ENCODE results near the gene TMEM132C. TPM values are rescaled to one million over a fixed set of nuclear protein-coding genes. Genes with fewer than 3 reads are reported as not detected.

TMEM132C gene
- total RNA-seq (2012; rRNA removed) (not detected in 2 replicates), polyA plus RNA-seq (2012; rRNA removed) (not detected in 2 replicates), Bru-seq, nascent RNA (not detected), BruChase-seq, experiment 1, labeled RNA remaining after a 6-hour chase (not detected), BruChase-seq, experiment 2, labeled RNA remaining after a 2-hour chase (not detected)
- polyA plus RNA-seq (2012; cell fraction: cytosol; rRNA removed): not detected in 2 replicates
- polyA plus RNA-seq (2012; cell fraction: nucleus; rRNA removed; ENCODE audit: low replicate concordance): not detected in 2 replicates
- long read RNA-seq: 0 reads

GRCh38 chr12:128267131-128267622, at the start of gene TMEM132C:
TSS of gene TMEM132C (plus strand) at chr12:128267170. CDS start at chr12:128267403, 233 bp downstream.
- no peak within 1 kb of the TSS for H2AK9ac ChIP-seq (replicated peaks; ENCODE audit: low read depth, low read length, poor library complexity)
- no peak within 1 kb of the TSS for H3K56ac ChIP-seq (ENCODE audit: extremely low read depth, insufficient read depth, low read length)
- no peak within 1 kb of the TSS for H2BK120ac ChIP-seq (ENCODE audit: low read depth, low read length)
- H3K4me2 ChIP-seq (ENCODE audit: low read depth, low read length): no peak within 1 kb of the TSS
- in situ Hi-C loops (cut with MboI; ENCODE audit: low sequenced_read_pairs): no loop called here
- H4K20me1 ChIP-seq (ENCODE audit: insufficient read depth, low read length): no peaks in the 10 kb centered on the region
- H3K4ac ChIP-seq (ENCODE audit: low read depth, low read length): no peak within 1 kb of the TSS
- 5% methylated on average over 17 of the region's 73 CpGs; no CpG with 5 or more reads in 1 of the 2 experiments for WGBS, 2 experiments (ENCODE audit: extremely low coverage in 2 of 2, insufficient read length in 1 of 2)
- no peak for ATAC-seq (ENCODE audit: low read depth)
- no peak within 1 kb of the TSS for H2BK20ac ChIP-seq (ENCODE audit: low read depth, low read length)
- peak within 1 kb of the TSS; percentile 58 for H2AFZ ChIP-seq (replicated peaks; ENCODE audit: low read length, poor library complexity)
- no peaks in the 10 kb centered on the region for H3K27me3 ChIP-seq (ENCODE audit: control insufficient read depth, insufficient read depth, low read length)
- H3K4me1 ChIP-seq (ENCODE audit: control insufficient read depth, insufficient read depth, low read length): no peaks in the 10 kb centered on the region
- no peaks in the 10 kb centered on the region for H3K9me1 ChIP-seq (ENCODE audit: insufficient read depth, low read length)
- H3K4me3 ChIP-seq (ENCODE audit: insufficient read depth, low read depth, low read length): no peak within 1 kb of the TSS
- H2BK15ac ChIP-seq (ENCODE audit: low read depth, low read length): no peak within 1 kb of the TSS
- TF ChIP-seq RAD21 (IDR thresholded peaks at IDR 0.05; ENCODE audit: low read length) (no peak), SMC3 (IDR thresholded peaks at IDR 0.05; ENCODE audit: low read depth, low read length) (no peak), ELK1 (IDR thresholded peaks at IDR 0.05; ENCODE audit: borderline replicate concordance, low read depth, low read length) (no peak), BHLHE40 (IDR thresholded peaks at IDR 0.05; ENCODE audit: low read depth, low read length) (no peak), USF2 (IDR thresholded peaks at IDR 0.05; ENCODE audit: low read depth, low read length) (no peak), MXI1 (IDR thresholded peaks at IDR 0.05; ENCODE audit: borderline replicate concordance, low read depth, low read length) (no peak), FOS (IDR thresholded peaks at IDR 0.05; ENCODE audit: low read depth, low read length) (no peak), MAZ (IDR thresholded peaks at IDR 0.05; ENCODE audit: borderline replicate concordance, low read depth, low read length) (no peak), CTCF (conservative IDR thresholded peaks at IDR 0.05; ENCODE audit: low read depth, low read length) (no peak), POLR2A (IDR thresholded peaks at IDR 0.05; ENCODE audit: low read depth, low read length) (no peak)
- no TSS peak for BruUV-seq (replicated peaks)
- H3K23ac ChIP-seq (ENCODE audit: low read depth, low read length): no peak within 1 kb of the TSS
- CTCF ChIA-PET: no interaction called here
- H3K27ac ChIP-seq (ENCODE audit: insufficient read depth, low read length): no peak within 1 kb of the TSS
- dilution Hi-C loops (cut with HindIII; ENCODE audit: low sequenced_read_pairs, unreplicated experiment): no loop called here
- H4K5ac ChIP-seq (ENCODE audit: low read depth, low read length): no peak within 1 kb of the TSS
- intact Hi-C loops (cut with micrococcal nuclease): no loop called here
- no peak within 1 kb of the TSS for H4K91ac ChIP-seq (ENCODE audit: insufficient read depth, low read depth, low read length)
- no peak within 1 kb of the TSS for H3K14ac ChIP-seq (replicated peaks; ENCODE audit: low read depth, low read length)
- H3K36me3 ChIP-seq (ENCODE audit: control insufficient read depth, insufficient read depth, low read length): no peaks in the 10 kb centered on the region
- H3K9me3 ChIP-seq (ENCODE audit: control insufficient read depth, insufficient read depth, low read length): peaks cover 17% of the 10 kb centered on the region
- no peak within 1 kb of the TSS for H3K9ac ChIP-seq (ENCODE audit: low read depth, low read length)
- no peak within 1 kb of the TSS for H2BK5ac ChIP-seq (ENCODE audit: low read depth, low read length, poor library complexity, severe bottlenecking)
- H3K18ac ChIP-seq (ENCODE audit: low read depth, low read length): no peak within 1 kb of the TSS
- no peak within 1 kb of the TSS for H4K8ac ChIP-seq (ENCODE audit: low read depth in 2 of 2, low read length in 2 of 2)
- H2AK5ac ChIP-seq (ENCODE audit: low read depth, low read length): no peak within 1 kb of the TSS
- DNase-seq: no peak
- POLR2A ChIA-PET (ENCODE audit: unreplicated experiment): no interaction called here
- H3K79me1 ChIP-seq (ENCODE audit: low read depth in 1 of 2, low read length in 2 of 2): no peaks in the 10 kb centered on the region

All from IMR-90 (cell line).